ENCODE data around the gene PEX14.
A peak's percentile ranks its signal among the peaks of the same experiment; 100 is the strongest.

PEX14 gene

DNA sequence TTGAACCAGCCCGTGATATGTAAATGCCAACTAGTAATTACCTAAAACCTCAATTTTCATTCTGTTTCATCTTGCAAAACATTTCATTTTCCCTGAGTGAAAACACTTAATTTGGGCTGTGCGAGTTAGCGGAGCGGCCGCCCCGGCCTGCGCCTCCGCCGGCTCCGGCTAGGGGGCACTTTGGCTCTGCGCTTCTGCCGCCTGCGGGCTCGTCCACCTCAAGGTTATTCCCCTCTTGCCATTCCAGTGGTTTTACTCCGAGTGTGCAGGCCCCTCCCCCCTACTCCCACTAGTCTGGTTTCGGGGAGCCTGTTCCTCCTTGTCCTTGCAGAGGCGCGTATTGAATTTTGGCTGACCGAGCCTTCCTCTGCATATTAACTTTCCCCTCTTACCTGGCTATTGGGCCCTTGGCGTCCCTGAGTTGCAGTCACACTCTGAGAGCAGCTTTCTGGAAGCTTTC, 55.6 kb downstream of the PEX14 start:
- no peak overlapping the region for H3K4me3 ChIP-seq (ENCODE audit: low read depth, low read length)
- peak; percentile 90 for TF ChIP-seq CTCF (IDR thresholded peaks at IDR 0.05; ENCODE audit: low read depth, low read length)
- in situ Hi-C loops (cut with HindIII; ENCODE audit: low sequenced_read_pairs), result no loop called here
- peak; percentile 73 for DNase-seq (ENCODE audit: low read depth, low spot score)

DNA sequence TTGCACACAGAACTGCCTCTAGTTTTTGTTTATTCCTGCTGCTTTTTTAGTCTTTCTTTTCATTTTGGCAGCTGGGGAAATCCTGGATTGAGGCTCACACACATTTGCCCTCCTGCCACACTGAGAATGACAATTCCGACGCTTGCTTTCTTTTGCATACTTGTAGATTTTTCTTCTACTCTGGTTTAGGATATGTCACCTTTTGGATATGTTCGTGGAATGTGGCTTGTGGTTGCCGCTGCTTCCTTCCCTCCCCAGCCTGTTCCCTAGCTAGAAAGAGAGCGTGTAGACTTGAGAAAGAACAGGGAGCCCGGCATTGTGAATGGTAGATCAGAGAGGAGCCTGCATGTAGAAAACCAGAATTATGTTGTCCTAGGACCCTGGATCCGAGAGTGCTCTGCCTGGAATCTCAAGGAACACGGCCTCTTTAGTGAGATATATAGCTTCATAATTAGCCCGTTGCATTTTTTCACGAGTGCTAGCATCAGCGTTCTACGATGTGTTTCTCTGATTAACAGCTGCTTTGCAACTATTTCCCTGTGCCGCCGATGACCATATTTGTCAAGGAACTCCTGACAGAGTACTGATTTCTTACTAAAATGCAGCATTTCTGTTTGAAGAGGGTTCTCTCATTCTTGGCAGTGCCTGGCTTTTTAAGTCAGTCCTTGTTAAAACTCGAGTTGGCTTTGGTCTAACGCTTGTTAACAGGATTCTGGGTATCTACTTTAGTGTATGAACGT, 56.2 kb downstream of the PEX14 start:
- in situ Hi-C loops (cut with HindIII; ENCODE audit: low sequenced_read_pairs), result no loop called here
- no peak overlapping the region for H3K4me3 ChIP-seq (ENCODE audit: low read depth, low read length)
- DNase-seq (ENCODE audit: low read depth, low spot score), result peak; percentile 76
- no peak for TF ChIP-seq CTCF (IDR thresholded peaks at IDR 0.05; ENCODE audit: low read depth, low read length)

GRCh38 chr1:10532362-10532761, 57.6 kb downstream of the PEX14 start:
- in situ Hi-C loops (cut with HindIII; ENCODE audit: low sequenced_read_pairs), result no loop called here
- no peak for DNase-seq (ENCODE audit: low read depth, low spot score)
- no peak overlapping the region for H3K4me3 ChIP-seq (ENCODE audit: low read depth, low read length)
- TF ChIP-seq CTCF (IDR thresholded peaks at IDR 0.05; ENCODE audit: low read depth, low read length), result no peak

GRCh38 chr1:10534519-10534918, 59.8 kb downstream of the PEX14 start:
- no peak for DNase-seq (ENCODE audit: low read depth, low spot score)
- TF ChIP-seq CTCF (IDR thresholded peaks at IDR 0.05; ENCODE audit: low read depth, low read length), result no peak
- in situ Hi-C loops (cut with HindIII; ENCODE audit: low sequenced_read_pairs), result no loop called here

DNA sequence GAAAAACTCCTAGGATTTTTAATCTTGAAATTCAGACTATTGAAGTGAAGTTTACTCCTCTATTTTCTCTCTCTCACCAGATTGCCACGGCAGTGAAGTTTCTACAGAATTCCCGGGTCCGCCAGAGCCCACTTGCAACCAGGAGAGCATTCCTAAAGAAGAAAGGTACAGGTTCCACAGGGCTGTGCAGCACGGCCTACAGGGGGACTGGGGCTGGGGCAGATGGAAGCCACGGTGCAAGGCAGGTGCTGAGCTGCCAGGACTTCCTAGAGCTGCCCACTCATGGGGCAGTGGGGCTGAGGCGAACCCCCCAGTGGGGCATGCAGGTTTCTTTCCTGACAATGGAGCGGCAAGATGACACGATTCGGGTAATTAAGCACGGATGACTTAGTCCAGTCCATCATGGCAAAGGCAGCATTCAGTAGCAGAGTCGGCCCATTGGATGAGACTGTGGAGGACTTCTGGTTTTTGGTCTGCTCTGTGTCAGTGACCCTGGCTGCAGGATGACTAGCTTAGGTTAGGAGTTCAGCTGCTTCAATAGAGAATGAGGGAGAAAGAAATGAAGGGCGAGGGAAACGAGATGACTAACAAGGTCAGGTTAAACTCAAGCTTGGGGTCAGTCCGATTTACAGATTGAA, 61.5 kb downstream of the PEX14 start:
- DNase-seq (ENCODE audit: low read depth, low spot score), result no peak
- in situ Hi-C loops (cut with HindIII; ENCODE audit: low sequenced_read_pairs), result no loop called here
- H3K4me3 ChIP-seq (ENCODE audit: low read depth, low read length), result no peak overlapping the region
- no peak for TF ChIP-seq CTCF (IDR thresholded peaks at IDR 0.05; ENCODE audit: low read depth, low read length)

More at GRCh38 chr1:10534519-10534918, 59.8 kb downstream of the PEX14 start:
- no peak overlapping the region for H3K4me3 ChIP-seq (ENCODE audit: low read depth, low read length)

DNA sequence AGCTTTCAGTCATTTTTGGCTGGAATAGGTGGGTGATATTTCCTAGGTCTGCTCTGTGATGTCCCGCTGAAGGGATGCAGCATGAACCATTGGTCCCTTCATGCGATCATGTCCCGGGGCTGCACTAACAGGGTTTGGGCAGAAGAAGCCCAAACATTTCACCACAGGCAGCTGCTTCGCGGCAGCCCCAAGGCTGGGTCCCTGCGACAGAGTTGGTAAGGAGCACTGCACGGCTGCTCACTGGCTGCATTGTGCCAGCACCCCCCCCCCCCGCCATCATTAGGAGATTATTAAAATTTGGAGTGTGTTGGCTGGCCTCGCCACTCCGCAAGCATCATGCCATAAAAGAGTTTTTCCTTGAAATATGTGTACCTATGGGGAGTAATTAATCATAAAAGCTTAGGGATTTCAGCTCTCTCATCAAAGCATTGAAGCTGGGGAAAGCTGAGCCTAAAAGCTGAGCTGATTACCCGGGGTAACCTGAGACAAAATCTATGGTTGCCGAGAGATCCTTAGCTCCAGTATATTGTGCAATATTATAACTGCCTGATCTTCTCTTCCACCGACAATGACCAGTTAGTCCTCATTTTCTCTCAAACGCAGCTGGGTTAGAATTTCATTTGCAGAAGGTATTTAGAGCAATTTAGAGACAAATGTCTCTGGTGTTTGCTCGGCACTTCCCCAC, 62.5 kb downstream of the PEX14 start:
- no peak for DNase-seq (ENCODE audit: low read depth, low spot score)
- no peak for TF ChIP-seq CTCF (IDR thresholded peaks at IDR 0.05; ENCODE audit: low read depth, low read length)
- no peak overlapping the region for H3K4me3 ChIP-seq (ENCODE audit: low read depth, low read length)
- in situ Hi-C loops (cut with HindIII; ENCODE audit: low sequenced_read_pairs), result no loop called here

Measured in astrocyte of the spinal cord (primary cell).